D341Med (cell line): ENCODE data around the gene GSDME.

Experiments
- DNase-seq: peaks from one replicate; pipeline ENCODE4 v3.0.0; 2012; ENCODE audit warnings: low spot score

Gene GSDME

GRCh38 chr7:24722386-24723177 lies 34.7 kb downstream of the GSDME start:
- DNase-seq: peak; percentile 67

DNA sequence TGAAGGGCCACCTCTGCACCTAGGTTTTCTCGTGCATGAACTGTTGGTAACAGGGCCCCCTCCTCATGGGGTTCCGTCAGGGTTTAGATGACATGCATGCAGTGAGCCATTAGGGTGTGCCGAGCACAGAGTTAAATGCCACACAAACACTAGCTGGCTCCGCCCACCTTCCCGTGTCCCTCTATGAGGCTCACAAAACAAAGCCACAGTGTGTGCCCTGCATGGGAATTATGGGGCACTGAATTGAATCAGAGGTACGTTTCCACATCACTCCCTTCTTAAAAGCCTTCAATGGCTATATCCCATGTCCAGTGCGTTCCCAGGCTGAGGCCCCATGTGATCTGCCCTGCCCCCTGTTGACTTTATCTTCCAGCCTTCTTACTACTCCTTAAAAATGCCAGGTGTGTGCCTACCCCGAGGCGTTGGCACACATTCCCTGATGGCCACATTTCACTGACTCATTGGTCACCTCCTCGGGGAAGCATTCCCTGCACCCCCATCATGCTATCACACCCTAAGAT lies 35.7 kb downstream of the GSDME start:
- DNase-seq: no peak

GRCh38 chr7:24720283-24720682 lies 37.0 kb downstream of the GSDME start:
- DNase-seq: no peak

DNA sequence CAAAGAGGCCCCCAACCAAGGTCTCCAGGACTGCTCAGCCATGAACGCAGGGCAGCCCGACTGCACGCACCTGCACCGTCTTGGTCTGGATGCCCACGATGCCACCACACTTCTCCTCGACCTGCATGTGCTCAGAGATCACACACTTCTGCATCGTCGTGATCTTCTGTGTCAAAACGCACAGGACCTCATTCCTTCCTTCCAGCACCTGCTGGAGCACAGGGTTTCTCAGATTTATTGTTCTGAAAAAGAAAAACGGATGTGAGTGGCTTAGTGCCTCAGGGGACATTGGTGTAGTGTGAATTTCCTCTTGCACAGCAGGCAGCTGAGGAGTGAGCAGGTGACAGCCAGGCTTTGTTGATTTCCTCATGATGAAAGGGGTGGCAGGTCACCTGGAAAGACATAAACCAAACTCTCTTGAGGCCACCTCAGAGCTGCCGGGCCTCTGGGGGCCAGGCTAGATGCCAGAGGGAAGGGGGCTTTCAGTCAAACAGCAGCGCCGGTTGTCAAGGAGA lies 38.2 kb downstream of the GSDME start:
- DNase-seq: no peak

DNA sequence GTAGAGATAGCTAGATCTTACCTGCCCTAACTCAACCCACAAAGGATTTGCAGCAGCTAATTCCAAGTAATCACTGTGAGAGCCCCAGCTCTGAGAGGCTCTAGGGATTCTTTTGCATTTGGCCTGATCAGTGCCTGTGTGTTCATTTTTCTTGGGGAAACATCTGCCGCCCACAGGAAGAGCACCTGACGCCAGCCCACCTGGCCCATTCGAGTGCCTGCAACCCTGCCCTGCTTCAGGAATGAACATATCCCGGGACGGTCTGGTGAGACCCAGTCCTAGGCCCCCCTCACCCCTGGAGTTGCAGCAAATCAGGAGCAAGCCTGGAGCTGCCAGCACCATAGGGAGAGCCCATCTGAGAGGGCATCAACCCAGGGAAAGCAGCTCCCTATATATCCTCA lies 38.8 kb downstream of the GSDME start:
- DNase-seq: no peak

DNA sequence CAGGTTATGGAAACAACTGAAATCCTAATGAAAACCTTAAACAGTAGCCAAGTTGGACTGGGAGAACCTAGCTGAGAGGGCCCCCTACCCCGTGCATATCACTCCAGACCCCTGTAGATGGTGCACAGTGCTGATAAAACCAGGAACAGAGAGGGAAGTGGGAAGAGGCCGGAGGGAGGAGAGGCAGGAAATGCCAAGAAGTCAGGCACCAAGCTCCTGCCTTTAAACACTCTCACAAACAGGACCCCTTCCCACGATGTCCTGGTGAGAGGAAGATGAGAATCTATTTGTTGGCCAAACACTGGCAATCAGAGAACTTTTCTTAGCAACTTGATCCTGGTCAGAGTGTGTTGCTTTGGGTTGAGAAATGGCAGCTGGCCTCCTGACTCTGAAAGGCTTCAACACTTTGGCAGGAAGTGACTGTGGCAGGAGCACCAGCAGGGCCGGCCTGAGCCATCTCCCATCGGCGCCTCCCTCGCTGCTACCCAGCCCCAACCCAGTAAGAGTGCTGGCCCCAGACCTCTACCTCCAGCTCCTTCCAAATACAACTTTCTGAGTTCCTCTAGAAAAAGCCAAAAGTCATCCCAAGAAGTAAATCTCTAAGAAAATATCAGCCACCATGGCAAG lies 39.5 kb downstream of the GSDME start:
- DNase-seq: no peak

- no peak for DNase-seq
These were observed 40.0 kb downstream of the GSDME start for GRCh38 chr7:24717247-24717622.

DNA sequence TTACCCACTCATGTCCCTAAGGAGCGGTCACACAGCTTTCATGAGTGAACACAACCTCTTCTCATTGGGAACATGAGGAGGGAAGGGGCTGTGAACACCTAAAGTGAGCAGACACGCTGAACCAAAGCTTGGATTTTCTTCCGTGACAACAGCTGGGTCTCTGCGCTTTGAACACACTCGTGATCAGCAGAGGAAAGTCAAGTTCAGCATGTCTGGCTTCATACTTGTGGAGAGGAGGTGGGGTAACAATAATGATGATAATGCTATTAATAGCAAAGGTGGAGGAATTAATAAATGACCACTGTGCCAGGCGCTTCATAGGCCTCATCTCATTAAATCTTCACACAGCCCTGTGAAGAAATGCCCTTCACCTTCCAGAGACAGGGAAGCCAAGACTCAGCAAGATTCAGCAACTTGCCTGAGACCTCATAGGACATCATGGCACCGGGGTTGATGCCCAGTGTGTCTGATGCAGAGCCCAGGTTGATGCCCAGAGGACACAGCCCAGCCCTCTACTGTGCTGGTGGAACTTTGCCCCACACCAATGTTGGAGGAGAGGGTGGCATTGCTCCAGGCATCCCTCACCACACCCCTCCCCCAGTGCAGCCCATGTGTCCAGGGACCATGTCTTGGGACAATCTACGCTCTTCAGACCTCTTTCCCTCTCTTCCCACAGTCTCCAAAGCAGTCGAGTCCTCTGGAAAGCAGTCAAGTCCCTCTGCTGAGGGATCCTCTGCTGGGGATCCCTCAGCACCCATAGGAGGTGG lies 40.6 kb downstream of the GSDME start:
- DNase-seq: no peak

DNA sequence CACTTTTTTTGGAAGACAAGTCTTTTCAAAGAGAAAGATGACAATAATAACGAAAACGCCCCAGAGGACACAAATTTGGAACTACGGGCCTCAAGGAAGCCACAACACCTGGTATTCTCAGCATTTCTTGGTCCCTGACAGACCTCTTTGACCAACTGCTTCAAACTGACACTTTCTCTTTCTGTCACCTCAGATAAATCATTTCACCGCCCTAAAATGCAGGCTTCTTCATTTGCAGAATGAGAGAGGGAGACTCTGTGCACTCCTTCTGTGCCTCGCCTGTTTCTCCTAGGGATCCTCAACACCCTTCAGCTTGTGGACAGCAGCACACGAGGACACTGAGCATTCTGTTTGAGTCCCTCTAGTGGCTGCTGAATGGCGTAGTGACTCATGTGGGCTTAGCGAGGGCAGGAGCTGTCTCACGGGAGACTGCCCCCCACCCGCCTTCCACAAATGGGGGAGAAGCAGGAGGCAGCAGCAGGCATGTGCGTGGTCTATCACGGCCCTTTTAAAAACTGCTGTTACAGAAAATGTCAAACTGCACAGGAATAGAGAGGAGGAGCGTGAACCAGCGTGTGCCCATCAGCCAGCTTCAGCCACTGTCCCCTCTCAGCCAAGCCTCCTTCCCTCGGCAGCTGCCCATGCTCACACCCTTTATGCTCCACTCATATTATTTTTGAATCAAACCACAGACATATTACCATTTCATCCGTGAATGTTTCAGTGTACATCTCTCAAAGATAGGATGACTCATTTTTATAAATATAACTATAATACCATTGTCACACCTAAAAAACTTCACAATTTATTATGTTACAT lies 41.4 kb downstream of the GSDME start:
- DNase-seq: peak; percentile 51

DNA sequence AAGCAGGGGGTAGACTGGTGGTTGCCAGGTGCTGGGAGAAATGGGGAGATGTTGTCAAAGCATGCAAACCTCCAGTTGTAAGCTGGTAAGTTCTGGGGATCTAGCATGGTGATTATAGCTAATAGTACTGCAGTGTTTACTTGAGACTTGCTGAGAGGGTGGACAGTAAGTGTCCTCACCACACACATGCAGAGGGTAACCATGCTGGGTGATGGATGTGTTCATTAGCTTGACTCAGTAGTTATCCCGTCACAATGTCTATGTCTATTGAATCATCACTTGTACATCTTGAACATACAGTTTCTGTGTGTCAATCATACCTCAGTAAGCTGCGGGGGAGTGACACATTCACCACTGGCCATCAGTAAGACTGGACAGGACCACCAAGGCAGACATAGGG lies 42.1 kb downstream of the GSDME start:
- DNase-seq: no peak

DNA sequence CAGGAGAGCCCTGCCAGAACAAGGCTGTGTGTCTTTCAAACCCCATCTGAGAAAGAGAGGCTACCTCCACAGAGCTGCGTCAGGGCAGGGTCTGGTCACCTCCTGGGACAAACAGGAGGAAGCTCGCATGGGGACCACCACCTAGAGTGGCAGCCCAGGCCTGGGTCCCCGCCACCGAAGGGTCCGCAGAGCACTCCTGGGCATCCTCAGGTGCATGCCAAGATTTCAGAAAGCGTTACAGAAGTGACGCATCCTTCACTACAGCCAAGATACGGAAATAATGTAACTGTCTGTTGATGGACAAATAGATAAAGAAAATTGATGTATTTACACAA lies 42.6 kb downstream of the GSDME start:
- no peak for DNase-seq

DNA sequence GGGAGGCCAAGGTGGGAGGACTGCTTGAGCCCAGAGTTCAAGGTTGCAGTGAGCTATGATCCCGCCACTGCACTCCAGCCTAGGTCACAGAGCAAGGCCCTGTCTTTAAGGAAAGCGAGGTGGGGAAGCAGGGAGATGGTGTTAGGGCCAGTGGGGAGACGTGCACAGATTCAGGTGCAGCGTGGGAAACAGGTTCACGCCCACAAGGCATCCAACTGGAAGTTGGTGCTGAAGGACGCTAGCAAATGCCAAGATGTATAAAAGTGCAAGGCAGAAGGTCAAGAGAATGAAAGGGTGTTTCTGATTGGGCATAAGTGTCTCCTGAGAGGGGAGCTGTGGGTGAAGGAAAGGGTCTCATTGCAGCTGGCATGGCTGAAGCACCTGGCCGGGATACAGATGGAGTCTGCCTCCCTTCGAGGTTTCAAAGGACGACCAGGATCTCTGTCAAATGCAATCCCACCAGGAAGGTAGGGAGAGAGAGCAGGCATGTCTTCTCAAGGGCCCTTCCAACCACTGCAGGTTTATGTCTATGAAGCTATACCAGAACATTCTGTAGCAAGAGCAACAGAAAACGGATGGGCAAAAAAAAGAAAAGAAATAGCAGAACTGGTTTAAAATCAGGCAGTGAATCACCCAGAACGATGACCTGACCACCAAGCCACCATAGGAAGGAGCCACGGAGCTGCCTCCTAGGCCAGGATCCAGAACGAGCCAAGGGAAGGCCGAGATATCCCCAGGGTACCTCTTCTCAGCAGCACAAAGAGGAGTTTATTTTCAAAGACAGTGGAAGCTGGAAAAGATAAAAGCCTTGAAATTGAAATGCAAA lies 43.2 kb downstream of the GSDME start:
- no peak for DNase-seq

DNA sequence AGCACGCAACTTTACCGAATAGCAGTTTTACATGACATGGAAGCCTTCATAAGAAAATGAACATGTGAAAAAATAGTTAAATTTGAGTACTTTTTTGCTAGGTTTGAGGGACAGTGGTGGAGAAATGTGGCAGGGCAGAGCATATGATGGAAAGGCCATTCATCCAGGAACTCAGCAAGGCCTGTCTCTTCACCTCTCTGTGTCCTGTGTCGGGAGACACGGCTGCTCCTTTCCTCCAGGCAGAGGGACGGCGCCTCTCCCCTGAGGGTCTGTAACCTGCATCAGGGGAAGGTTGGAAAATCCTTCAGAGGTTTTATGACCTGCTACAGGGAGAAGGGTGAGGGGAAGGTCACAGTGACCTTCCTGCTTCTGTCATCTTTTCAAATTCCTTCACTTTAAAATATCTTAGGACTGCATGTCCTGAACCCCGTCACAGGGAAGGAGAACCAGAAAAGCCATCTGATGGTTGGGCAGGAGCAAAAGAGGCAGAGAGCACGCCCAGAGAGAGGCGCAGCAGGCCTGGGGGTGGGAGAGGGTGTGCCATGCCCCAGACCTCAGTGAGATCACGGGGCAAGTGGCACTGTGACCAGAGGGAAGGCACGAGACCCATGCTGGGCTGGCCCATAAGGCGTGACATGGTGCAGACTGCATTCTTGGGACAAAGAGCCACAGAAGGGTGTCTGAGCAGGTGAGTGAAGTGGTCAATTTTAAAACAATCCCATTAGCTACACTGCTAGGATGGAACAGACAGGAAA lies 44.0 kb downstream of the GSDME start:
- no peak for DNase-seq

- DNase-seq: no peak
These were observed 47.5 kb downstream of the GSDME start for GRCh38 chr7:24709585-24710360.

- no peak for DNase-seq
These were observed 48.2 kb downstream of the GSDME start for GRCh38 chr7:24709051-24709450.

DNA sequence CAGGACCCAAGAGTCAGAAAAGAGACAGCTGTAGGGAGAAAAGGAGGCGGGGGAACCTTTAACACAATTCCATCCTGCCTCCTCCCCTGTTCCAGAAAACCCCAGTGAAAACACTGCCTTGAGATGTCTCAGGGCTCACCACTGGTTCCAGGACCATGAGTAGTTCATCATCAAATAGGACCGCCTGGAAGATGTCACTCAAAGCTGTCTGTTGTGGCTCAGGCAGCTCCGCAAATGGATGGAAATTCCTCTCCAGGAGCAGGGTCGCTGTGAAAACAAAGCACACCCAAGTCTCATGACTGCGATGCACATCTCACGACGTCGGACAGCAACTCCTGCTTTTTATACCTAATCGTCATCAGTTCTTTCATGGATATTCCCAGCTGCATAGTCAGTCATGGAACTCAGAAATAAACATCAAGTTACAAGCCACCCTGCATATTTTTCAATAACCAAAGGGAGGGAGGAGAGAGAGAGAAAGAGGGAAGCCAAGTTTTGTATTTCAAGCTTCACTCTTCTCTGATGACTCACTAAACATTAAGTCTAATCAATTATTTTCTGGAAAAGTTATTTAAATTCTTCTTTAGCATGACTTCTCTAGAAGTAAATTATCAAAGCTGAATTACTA lies 49.2 kb downstream of the GSDME start:
- DNase-seq: no peak

DNA sequence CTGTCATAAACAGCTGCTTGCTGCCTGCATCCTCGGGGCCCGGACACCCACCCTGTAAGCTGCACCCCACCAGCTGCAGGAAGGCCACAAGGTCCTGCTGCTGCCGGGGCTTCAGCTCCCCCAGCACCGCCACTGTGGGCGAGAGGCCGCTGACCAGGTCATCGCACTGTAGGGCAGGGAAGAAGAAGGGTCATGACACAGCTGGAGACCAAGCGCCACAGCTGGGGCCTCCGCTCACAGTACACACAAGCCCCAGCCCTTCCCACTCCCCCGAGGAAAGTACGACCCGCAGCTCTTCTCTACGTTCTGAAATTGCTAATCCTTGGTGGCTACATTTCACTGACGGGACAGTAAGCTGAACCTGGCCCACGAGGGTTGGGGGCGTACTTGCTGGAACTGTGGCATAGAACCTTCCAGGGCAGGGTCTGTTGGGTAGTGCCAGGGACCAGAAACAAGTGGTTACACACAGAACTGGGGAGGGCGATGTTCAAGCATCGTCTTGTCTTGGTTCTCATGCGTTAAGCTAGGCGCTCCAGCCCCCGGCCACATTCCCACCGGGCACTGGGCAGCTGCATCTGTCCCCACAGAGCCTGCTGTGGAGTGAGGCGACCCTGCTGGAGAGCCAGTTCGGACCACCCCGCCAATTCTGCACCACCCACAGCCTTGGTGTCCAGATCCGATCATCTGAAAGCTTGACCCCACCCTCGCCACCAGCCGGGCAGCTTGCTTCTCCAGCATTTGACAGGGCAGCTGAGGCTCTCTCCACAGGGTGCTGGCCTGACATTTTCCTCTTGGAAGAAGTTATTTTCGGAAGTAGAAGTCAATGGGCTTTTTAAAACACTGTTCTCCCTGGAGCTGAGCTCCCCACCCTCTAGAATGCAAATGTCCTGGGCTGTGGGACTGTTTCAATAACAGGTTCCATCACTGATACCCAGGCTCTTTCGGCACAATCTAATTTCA lies 50.8 kb downstream of the GSDME start:
- DNase-seq: no peak

GRCh38 chr7:24705461-24705954 lies 51.8 kb downstream of the GSDME start:
- no peak for DNase-seq
